HEK293 (cell line): ENCODE results near the gene RAPGEF5.

Experiments used
- BCL11B ChIP-seq: fragments of 450-650 bp; formaldehyde crosslinking; IDR thresholded peaks from 2 replicates; pipeline ENCODE4 v1.5.1; 2016; ENCODE audit warnings: low read depth, missing biosample characterization, missing genetic modification characterization
- EGR2 ChIP-seq: fragments of 450-650 bp; formaldehyde crosslinking; IDR thresholded peaks from 2 replicates; pipeline ENCODE4 v1.5.1; 2016; ENCODE audit warnings: low read depth, missing biosample characterization, missing genetic modification characterization
- YY1 ChIP-seq: fragments of 450-650 bp; formaldehyde crosslinking; IDR thresholded peaks from 2 replicates; pipeline ENCODE4 v1.5.1; 2018; ENCODE audit warnings: missing biosample characterization, missing genetic modification characterization
- ZNF274 ChIP-seq, 2 experiments: fragments of 200-500 bp in 1 of 2; fragments of 450-650 bp in 1 of 2; sonication (Bioruptor generic) in 1 of 2; formaldehyde crosslinking in 1 of 2; IDR thresholded peaks; 2 replicates each; pipeline versions ENCODE4 v1.5.1 to v1.6.1; 2014 to 2016; ENCODE audit warnings: borderline replicate concordance in 1 of 2, inconsistent platforms in 1 of 2, low read length in 1 of 2, missing biosample characterization in 1 of 2, missing genetic modification characterization in 1 of 2
- ZNF302 ChIP-seq: fragments of 450-650 bp; formaldehyde crosslinking; IDR thresholded peaks from 2 replicates; pipeline ENCODE4 v1.5.1; 2016; ENCODE audit warnings: missing biosample characterization, missing genetic modification characterization, low read depth
- ZNF341 ChIP-seq: fragments of 450-650 bp; formaldehyde crosslinking; IDR thresholded peaks from 2 replicates; pipeline ENCODE4; 2016; ENCODE audit warnings: low read depth, missing biosample characterization, missing genetic modification characterization
- ZNF785 ChIP-seq: fragments of 450-650 bp; formaldehyde crosslinking; IDR thresholded peaks from 2 replicates; pipeline ENCODE4 v1.5.1; 2016; ENCODE audit warnings: missing biosample characterization, missing genetic modification characterization
- TF ChIP-seq, protein P1 (sequence below): fragments of 450-650 bp; formaldehyde crosslinking; IDR thresholded peaks from 2 replicates; pipeline ENCODE4 v1.5.1; 2016; ENCODE audit warnings: missing biosample characterization, missing genetic modification characterization
- TF ChIP-seq, protein P2 (sequence below): fragments of 450-650 bp; formaldehyde crosslinking; IDR thresholded peaks from 2 replicates; pipeline ENCODE4 v1.5.1; 2016; ENCODE audit warnings: missing biosample characterization, missing genetic modification characterization, low read depth

DNA sequence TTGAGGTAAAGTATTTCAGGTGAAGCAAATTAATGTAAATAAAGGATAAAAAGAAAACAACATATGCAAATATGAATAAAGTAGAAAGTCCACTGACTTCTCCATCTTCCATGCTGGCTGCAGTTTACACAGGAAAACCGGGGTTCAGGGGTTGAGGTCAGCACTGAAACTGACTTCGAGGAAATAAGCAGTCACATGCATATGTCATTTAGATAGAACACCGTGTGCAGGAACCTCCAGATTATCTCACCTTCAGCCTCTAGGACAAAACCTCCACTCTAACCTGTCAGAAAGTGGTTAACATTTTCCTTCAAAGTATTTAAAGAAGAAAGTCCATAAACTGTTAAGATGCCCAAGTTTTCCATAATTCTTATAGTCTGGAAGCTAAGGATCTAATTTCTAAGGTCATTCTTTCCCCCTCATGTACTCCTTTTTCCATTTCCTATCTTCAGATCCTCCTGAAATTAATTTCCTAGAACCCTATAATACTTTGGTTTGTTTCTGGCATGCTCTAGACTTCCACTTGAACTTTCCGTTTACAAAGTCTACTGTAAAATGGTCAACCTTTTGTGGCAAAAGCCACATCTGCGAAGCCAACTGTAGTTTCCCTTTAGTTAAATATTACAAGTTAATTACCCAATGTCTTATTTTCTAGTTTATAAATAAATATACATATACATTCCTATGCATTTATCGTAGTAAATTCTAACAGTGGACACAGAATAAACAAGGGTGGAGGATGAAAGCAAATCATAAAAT lies 173.3 kb downstream of the RAPGEF5 start:
- TF ChIP-seq, protein P1, sequence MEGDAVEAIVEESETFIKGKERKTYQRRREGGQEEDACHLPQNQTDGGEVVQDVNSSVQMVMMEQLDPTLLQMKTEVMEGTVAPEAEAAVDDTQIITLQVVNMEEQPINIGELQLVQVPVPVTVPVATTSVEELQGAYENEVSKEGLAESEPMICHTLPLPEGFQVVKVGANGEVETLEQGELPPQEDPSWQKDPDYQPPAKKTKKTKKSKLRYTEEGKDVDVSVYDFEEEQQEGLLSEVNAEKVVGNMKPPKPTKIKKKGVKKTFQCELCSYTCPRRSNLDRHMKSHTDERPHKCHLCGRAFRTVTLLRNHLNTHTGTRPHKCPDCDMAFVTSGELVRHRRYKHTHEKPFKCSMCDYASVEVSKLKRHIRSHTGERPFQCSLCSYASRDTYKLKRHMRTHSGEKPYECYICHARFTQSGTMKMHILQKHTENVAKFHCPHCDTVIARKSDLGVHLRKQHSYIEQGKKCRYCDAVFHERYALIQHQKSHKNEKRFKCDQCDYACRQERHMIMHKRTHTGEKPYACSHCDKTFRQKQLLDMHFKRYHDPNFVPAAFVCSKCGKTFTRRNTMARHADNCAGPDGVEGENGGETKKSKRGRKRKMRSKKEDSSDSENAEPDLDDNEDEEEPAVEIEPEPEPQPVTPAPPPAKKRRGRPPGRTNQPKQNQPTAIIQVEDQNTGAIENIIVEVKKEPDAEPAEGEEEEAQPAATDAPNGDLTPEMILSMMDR (tag by site-specific recombination), result no peak
- TF ChIP-seq ZNF341 (tag by site-specific recombination), result no peak
- TF ChIP-seq, protein P2, sequence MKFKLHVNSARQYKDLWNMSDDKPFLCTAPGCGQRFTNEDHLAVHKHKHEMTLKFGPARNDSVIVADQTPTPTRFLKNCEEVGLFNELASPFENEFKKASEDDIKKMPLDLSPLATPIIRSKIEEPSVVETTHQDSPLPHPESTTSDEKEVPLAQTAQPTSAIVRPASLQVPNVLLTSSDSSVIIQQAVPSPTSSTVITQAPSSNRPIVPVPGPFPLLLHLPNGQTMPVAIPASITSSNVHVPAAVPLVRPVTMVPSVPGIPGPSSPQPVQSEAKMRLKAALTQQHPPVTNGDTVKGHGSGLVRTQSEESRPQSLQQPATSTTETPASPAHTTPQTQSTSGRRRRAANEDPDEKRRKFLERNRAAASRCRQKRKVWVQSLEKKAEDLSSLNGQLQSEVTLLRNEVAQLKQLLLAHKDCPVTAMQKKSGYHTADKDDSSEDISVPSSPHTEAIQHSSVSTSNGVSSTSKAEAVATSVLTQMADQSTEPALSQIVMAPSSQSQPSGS, result no peak
- TF ChIP-seq ZNF785 (tag by site-specific recombination), result no peak
- TF ChIP-seq YY1 (tag by site-specific recombination), result no peak
- TF ChIP-seq ZNF302 (tag by site-specific recombination), result no peak
- no peak for TF ChIP-seq BCL11B
- no peak for TF ChIP-seq EGR2 (tag by site-specific recombination)
- no peak for TF ChIP-seq ZNF274 (IDR thresholded peaks at IDR 0.05; ENCODE audit: low read length)
- TF ChIP-seq ZNF274 (tag by site-specific recombination; IDR thresholded peaks at IDR 0.05; ENCODE audit: borderline replicate concordance), result no peak
